GM19043 (cell line): ENCODE data around the gene SNIP1.
"Not testable (repeated sequence)": the region's sequence is repeated elsewhere in the genome, so short reads cannot be mapped to it uniquely, and the experiment has no call there.

Experiments used
- ATAC-seq: cut with Tn5 transposase; IDR thresholded peaks from one replicate; pipeline ENCODE4 v1.9.1; 2021; ENCODE audit warnings: low read depth; ENCODE audit not compliant: unreplicated experiment

SNIP1 gene

GRCh38 chr1:37560401-37561132 is 6.5 kb upstream of the SNIP1 start:
- no peak for ATAC-seq

- not testable (repeated sequence) for ATAC-seq
Observed at GRCh38 chr1:37559957-37560379, 5.9 kb upstream of the SNIP1 start.

- ATAC-seq = no peak
Observed at GRCh38 chr1:37559080-37559479, 5.0 kb upstream of the SNIP1 start.

DNA sequence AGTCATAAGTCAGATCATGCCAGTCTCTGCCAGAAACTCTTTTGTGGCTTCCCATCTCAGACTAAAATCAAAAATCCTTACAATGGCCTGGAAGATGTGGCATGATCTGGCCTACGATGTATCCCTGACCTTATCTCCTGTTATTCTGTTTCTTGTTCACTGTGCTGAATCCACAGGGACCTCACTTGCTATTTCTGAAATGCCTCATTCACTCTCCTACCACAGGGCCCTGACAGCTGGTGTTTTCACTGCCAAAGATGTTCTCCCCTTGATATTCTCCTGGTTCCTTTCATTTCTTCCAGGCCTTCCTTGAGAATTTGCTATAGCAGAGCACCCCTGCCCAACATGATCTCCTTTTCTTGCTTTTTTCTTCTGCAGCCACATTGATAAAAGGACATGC is 4.3 kb upstream of the SNIP1 start:
- ATAC-seq = no peak

DNA sequence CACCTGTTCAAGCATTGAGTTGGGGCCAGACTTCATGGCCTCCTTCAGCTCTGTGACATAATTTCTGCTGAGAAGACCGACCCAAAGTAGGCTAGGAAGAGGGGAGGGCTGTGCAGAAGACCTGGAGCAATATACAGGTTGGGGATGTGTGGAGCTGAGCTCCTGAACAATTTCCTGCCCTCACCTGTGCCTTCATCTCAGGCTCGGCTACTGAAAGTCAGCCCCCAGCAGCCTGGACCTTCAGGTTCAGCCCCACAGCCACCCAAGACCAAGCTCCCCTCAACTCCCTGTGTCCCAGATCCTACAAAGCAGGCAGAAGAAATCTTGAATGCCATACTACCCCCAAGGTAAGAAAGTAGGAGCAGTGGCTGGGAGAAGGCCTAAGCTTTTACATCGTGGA is 3.3 kb upstream of the SNIP1 start:
- ATAC-seq = no peak

DNA sequence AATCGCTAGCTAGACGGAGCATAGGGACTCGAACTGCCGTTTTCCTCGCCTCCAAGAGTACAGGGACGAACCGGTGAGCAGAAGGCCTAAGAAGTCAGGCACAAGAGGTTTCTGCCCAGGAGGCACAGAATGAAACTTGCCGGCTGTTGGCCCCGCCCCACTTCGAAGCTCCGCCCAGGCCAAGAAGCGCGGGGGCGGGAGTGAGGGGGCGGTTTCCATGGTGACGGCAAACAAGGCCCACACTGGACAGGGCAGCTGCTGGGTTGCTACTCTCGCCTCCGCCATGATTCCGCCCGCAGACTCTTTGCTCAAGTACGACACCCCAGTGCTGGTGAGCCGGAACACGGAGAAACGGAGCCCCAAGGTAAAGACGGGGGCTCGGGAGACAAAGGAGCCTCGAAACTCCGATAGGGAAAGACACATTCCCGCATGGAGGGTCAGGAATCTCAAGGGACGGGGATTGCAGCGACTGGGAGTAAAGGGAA is 2.7 kb upstream of the SNIP1 start, which contains the start of gene DNALI1:
DNALI1 (plus strand) TSS at position 229 of the 485 bp plus-strand sequence; CDS start at position 284, 55 bp downstream.
- no peak for ATAC-seq

- no peak for ATAC-seq
Observed at GRCh38 chr1:37553598-37553926, 531 bp downstream of the SNIP1 start.

DNA sequence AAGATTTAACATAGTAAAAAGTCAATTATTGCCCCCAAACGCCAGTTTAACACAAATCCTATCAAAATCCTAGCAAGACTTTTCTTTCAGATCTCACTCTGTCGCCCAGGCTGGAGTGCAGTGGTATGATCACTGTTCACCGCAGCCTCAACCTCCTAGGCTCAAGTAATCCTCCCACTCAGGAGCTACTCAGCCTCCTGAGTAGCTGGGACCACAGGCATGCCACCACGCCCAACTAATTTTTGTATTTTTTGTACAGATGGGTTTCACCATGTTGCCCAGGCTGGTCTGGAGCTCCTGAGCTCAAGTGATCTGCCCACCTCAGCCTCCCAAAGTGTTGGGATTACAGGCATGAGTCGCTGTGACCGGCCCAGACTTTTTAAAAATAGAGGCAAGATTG is 4.8 kb downstream of the SNIP1 start:
- ATAC-seq = no peak

- no peak for ATAC-seq
Observed at GRCh38 chr1:37545019-37545418, 9.1 kb downstream of the SNIP1 start.

GRCh38 chr1:37544530-37544929 is 9.6 kb downstream of the SNIP1 start:
- no peak for ATAC-seq

DNA sequence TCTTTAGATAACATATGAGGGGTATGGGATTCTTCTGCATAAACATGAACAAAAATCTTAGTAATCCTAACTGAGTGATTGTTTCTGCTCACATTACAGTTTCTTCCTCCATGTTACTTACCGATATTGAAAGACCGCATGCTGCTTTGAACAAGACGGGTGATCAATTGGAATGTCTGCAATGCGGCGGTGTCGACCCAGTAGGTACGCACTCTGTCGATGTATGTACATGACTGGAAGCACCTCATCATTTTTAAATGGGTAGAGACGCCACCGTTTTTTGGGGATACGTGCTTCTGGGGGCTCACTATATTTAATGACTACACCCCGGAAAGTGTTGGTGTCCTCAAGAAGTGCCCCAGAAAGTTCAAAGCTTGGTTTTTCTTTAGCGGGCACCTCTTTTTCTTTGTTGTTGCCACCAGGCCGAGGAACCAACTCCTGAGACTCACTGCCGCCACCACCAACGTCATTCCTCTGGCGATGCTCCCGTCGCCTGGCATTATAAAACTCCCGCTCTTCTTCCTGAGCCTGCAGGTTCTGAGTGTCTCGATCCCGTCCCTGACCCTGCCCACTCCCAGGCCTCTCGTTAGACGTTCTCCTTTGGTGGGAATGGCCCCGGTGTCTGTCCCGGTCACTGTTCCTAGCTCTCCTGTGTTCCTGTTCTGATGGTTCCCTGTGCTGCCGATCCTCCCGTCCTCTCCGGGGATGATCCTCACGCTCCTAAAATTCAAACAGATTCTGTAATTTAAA is 13.9 kb downstream of the SNIP1 start:
- no peak for ATAC-seq

DNA sequence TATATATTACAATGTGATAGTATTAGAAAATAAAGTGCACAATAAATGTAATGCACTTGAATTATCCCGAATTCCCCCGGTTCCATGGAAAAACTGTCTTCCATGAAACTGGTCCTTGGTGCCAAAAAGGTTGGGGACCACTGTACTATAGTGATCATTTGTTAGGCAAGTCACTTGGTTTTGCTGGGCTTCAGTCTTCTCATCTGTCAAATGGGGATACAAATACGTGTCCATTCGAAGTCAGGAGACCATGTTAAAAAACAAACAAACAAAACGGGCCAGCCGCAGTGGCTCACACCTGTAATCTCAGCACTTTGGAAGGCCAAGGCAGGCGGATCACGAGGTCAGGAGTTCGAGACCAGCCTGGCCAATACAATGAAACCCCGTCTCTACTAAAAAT is 14.9 kb downstream of the SNIP1 start:
- ATAC-seq = not testable (repeated sequence)

DNA sequence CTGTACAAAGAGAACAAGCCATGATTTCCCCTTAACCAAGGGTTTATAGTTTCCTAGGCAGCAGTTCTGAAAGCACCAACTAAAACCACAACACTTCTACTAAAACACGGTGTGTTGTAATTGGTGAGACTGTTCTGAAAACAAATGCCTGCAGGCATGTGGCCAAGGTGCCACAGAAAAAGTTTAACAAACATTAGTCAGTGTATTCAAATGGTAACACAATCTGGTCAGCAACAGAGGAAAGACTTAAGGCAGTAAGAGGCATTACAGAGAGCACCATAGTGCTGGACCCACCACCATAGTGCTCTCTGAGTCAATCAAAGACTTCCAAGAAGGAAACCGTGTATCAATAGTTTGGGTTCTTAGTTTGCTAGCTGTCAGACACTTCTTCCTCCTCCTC is 16.7 kb downstream of the SNIP1 start:
- ATAC-seq = no peak

GRCh38 chr1:37533317-37534093 is 20.6 kb downstream of the SNIP1 start:
- ATAC-seq = no peak

DNA sequence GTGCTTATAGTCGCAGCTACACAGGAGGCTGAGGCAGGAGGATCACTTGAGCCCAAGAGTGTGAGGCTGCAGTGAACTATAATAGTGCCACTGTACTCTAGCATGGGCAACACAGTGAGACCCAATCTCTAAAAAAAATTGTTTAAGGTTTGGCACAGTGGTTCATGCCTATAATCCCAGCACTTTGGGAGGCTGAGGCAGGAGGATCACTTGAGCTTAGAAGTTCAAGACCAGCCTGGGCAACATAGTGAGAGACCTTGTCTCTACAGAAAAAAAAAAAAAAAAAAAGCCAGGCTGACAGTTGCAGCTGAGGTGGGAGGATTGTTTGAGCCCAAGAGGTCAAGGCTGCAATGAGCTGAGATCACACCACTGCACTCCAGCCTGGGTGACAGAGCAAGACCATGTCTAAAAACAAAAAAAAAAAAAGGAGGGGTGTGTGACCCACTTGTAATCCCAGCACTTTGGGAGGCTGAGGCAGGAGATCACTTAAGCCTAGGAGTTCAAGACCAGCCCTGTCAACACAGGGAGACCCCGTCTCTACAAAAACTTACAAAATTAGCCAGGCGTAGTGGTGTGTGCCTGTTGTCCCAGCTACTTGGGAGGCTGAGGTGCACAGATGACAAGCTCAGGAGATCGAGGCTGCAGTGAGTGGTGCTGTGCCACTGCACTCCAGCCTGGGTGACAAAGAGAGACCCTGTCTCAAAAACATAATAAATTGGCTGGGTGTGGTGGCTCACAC is 21.5 kb downstream of the SNIP1 start:
- ATAC-seq = not testable (repeated sequence)

DNA sequence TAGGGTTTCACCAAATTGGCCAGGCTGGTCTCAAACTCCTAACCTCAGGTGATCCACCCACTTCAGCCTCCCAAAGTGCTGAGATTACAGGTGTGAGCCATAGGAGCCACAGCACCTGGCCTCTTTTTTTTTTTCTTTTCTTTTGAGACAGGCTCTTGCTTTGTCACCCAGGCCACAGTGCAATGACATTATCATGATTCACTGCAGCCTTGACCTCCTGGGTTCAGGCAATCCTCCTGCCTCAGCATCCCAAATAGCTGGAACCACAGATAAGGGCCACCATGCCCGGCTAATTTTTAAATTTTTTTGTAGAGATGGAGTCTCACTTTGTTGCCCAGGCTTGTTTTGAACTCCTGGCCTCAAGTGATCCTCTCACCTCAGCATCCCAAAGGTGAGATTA is 24.2 kb downstream of the SNIP1 start:
- not testable (repeated sequence) for ATAC-seq

DNA sequence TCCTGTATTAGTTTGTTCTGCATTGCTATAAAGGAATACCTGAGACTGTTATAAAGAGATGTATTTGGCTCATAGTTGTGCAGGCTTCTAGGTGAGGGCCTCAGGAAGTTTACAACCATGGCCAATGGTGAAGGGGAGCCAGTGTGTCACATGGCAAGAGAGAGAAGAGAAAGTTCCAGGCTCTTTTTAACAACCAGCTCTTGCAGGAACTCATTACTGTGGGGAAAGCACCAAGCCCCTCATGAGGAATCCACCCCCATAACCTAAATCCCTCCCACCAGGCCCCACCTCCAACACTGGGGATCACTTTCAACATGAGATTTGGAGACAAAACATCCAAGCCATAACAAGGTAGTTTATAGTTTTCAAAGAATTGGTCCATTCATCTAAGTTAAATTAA is 34.5 kb downstream of the SNIP1 start:
- ATAC-seq = no peak

- not testable (repeated sequence) for ATAC-seq
Observed at GRCh38 chr1:37518929-37519328, 35.2 kb downstream of the SNIP1 start.

- ATAC-seq = not testable (repeated sequence)
Observed at GRCh38 chr1:37518241-37518640, 35.9 kb downstream of the SNIP1 start.

- no peak for ATAC-seq
Observed at GRCh38 chr1:37517569-37517968, 36.5 kb downstream of the SNIP1 start.
